ENCODE measurements around the gene NT5C1A. TPM values are rescaled to one million over a fixed set of nuclear protein-coding genes. Genes with fewer than 3 reads are reported as not detected.

The NT5C1A gene
- total RNA-seq, 1 donor from 2014 or later: not detected

- H3K9me3 Mint-ChIP-seq (ENCODE audit: unreplicated experiment): no peaks in the 10 kb centered on the region
- peaks cover 8% of the 10 kb centered on the region for H3K4me1 Mint-ChIP-seq (ENCODE audit: unreplicated experiment)
- H3K36me3 Mint-ChIP-seq (ENCODE audit: low read depth, unreplicated experiment): peaks cover 6% of the 10 kb centered on the region
- H3K27ac Mint-ChIP-seq (ENCODE audit: unreplicated experiment): no peak overlapping the region
- no peak overlapping the region for H3K4me3 Mint-ChIP-seq (ENCODE audit: unreplicated experiment)
- peaks cover 34% of the 10 kb centered on the region for H3K27me3 Mint-ChIP-seq (ENCODE audit: unreplicated experiment)
- no peak for DNase-seq (ENCODE audit: low spot score)
- no peak for TF ChIP-seq CTCF (IDR thresholded peaks at IDR 0.05; ENCODE audit: unreplicated experiment)
These were observed 19.0 kb upstream of the NT5C1A start for GRCh38 chr1:39690794-39691382.

- peaks cover 8% of the 10 kb centered on the region for H3K4me1 Mint-ChIP-seq (ENCODE audit: unreplicated experiment)
These were observed 18.3 kb upstream of the NT5C1A start for GRCh38 chr1:39690225-39690624.

GRCh38 chr1:39689635-39690034 lies 17.7 kb upstream of the NT5C1A start:
- Mint-ChIP-seq H3K4me1 (ENCODE audit: unreplicated experiment) (peaks cover 8% of the 10 kb centered on the region), H3K4me3 (ENCODE audit: unreplicated experiment) (no peak overlapping the region), H3K27ac (ENCODE audit: unreplicated experiment) (no peak overlapping the region), H3K9me3 (ENCODE audit: unreplicated experiment) (no peaks in the 10 kb centered on the region), H3K36me3 (ENCODE audit: low read depth, unreplicated experiment) (peaks cover 6% of the 10 kb centered on the region), H3K27me3 (ENCODE audit: unreplicated experiment) (peaks cover 32% of the 10 kb centered on the region)
- TF ChIP-seq CTCF (IDR thresholded peaks at IDR 0.05; ENCODE audit: unreplicated experiment): no peak
- no peak for DNase-seq (ENCODE audit: low spot score)

More at GRCh38 chr1:39690225-39690624, 18.3 kb upstream of the NT5C1A start:
- H3K36me3 Mint-ChIP-seq (ENCODE audit: low read depth, unreplicated experiment): peaks cover 6% of the 10 kb centered on the region
- no peak for DNase-seq (ENCODE audit: low spot score)
- H3K27me3 Mint-ChIP-seq (ENCODE audit: unreplicated experiment): peaks cover 34% of the 10 kb centered on the region
- H3K9me3 Mint-ChIP-seq (ENCODE audit: unreplicated experiment): no peaks in the 10 kb centered on the region
- no peak overlapping the region for H3K4me3 Mint-ChIP-seq (ENCODE audit: unreplicated experiment)
- no peak for TF ChIP-seq CTCF (IDR thresholded peaks at IDR 0.05; ENCODE audit: unreplicated experiment)
- H3K27ac Mint-ChIP-seq (ENCODE audit: unreplicated experiment): no peak overlapping the region

GRCh38 chr1:39689214-39689613 lies 17.3 kb upstream of the NT5C1A start:
- Mint-ChIP-seq H3K4me3 (ENCODE audit: unreplicated experiment) (no peak overlapping the region), H3K27me3 (ENCODE audit: unreplicated experiment) (peaks cover 32% of the 10 kb centered on the region), H3K9me3 (ENCODE audit: unreplicated experiment) (no peaks in the 10 kb centered on the region), H3K4me1 (ENCODE audit: unreplicated experiment) (peaks cover 8% of the 10 kb centered on the region), H3K36me3 (ENCODE audit: low read depth, unreplicated experiment) (peaks cover 6% of the 10 kb centered on the region), H3K27ac (ENCODE audit: unreplicated experiment) (no peak overlapping the region)
- TF ChIP-seq CTCF (IDR thresholded peaks at IDR 0.05; ENCODE audit: unreplicated experiment): no peak
- no peak for DNase-seq (ENCODE audit: low spot score)

GRCh38 chr1:39688706-39689105 lies 16.8 kb upstream of the NT5C1A start:
- no peak overlapping the region for H3K27ac Mint-ChIP-seq (ENCODE audit: unreplicated experiment)
- no peak for DNase-seq (ENCODE audit: low spot score)
- H3K9me3 Mint-ChIP-seq (ENCODE audit: unreplicated experiment): no peaks in the 10 kb centered on the region
- peaks cover 8% of the 10 kb centered on the region for H3K4me1 Mint-ChIP-seq (ENCODE audit: unreplicated experiment)
- no peak for TF ChIP-seq CTCF (IDR thresholded peaks at IDR 0.05; ENCODE audit: unreplicated experiment)
- peaks cover 6% of the 10 kb centered on the region for H3K36me3 Mint-ChIP-seq (ENCODE audit: low read depth, unreplicated experiment)
- H3K27me3 Mint-ChIP-seq (ENCODE audit: unreplicated experiment): peaks cover 32% of the 10 kb centered on the region
- no peak overlapping the region for H3K4me3 Mint-ChIP-seq (ENCODE audit: unreplicated experiment)

Measured in endothelial cell (in vitro differentiated cells).